Measurements from ENCODE around the gene LRMDA.

DNA sequence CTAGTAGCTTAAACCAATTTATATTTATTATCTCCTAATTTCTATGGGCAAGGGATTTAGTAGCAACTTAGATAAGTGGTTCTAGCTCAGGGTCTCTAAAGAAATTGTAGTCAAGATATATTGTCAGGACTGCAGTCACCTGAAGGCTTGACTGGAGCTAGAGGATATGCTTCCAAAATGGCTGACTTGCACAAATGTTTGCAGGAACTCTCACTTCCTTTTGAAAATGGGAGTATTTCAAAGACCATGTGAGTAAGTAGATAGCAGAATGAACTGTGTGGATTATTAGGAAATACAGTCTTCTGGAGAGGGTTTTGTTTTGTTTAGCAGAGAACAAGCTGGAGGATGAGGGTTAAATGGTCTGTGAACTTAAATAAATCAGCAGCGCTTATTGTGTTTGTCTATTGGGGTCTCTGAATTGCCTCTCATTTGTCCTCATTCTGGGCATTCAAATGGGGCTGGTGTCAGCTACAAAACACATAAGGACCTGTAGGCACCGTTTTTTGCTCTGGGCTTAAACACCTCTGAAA, 524.6 kb downstream of the LRMDA start:
- TF ChIP-seq, protein P1, sequence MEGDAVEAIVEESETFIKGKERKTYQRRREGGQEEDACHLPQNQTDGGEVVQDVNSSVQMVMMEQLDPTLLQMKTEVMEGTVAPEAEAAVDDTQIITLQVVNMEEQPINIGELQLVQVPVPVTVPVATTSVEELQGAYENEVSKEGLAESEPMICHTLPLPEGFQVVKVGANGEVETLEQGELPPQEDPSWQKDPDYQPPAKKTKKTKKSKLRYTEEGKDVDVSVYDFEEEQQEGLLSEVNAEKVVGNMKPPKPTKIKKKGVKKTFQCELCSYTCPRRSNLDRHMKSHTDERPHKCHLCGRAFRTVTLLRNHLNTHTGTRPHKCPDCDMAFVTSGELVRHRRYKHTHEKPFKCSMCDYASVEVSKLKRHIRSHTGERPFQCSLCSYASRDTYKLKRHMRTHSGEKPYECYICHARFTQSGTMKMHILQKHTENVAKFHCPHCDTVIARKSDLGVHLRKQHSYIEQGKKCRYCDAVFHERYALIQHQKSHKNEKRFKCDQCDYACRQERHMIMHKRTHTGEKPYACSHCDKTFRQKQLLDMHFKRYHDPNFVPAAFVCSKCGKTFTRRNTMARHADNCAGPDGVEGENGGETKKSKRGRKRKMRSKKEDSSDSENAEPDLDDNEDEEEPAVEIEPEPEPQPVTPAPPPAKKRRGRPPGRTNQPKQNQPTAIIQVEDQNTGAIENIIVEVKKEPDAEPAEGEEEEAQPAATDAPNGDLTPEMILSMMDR (conservative IDR thresholded peaks at IDR 0.05; ENCODE audit: low read length) = no peak
- no peak for TF ChIP-seq EZH2phosphoT487 (IDR thresholded peaks at IDR 0.05; ENCODE audit: borderline replicate concordance)

Data from Loucy (cell line).